ENCODE measurements around the gene FMC1. TPM values are rescaled to one million over a fixed set of nuclear protein-coding genes. Genes with fewer than 3 reads are reported as not detected.
"Not testable (repeated sequence)": the region's sequence is repeated elsewhere in the genome, so short reads cannot be mapped to it uniquely, and the experiment has no call there.

The FMC1 gene, protein sequence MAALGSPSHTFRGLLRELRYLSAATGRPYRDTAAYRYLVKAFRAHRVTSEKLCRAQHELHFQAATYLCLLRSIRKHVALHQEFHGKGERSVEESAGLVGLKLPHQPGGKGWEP
- total RNA-seq = 10 to 100 TPM in 1 of 2 donors, 1 to 10 TPM in 1; 6.8 to 11.5 TPM

- DNase-seq (ENCODE audit: low spot score in 2 of 2) = peak; percentile 80 to 87
- Mint-ChIP-seq H3K27ac (peak within 1 kb of the TSS; percentile 100), H3K9me3 (peaks cover 4 to 6% of the 10 kb centered on the region in 2 donors), H3K36me3 (peaks cover 22 to 34% of the 10 kb centered on the region in 2 donors)
- peak; percentile 68 to 69 for ATAC-seq
Observed at GRCh38 chr7:139341058-139341775, at the start of gene FMC1. Gene FMC1 (plus strand): TSS chr7:139341337. CDS start chr7:139341385, 48 bp downstream.

- Mint-ChIP-seq H3K9me3 (no peaks in the 10 kb centered on the region), H3K27ac (peak overlapping the region in 1 of 2 donors; percentile 18), H3K36me3 (peaks cover 0 to 4% of the 10 kb centered on the region in 2 donors)
- no peak for ATAC-seq
- DNase-seq (ENCODE audit: low spot score in 2 of 2) = no peak
Observed at GRCh38 chr7:139292821-139293220, 48.3 kb upstream of the FMC1 start.

- Mint-ChIP-seq H3K9me3 (no peaks in the 10 kb centered on the region), H3K36me3 (peaks cover 0 to 6% of the 10 kb centered on the region in 2 donors), H3K27ac (no peak overlapping the region)
- ATAC-seq = no peak
- DNase-seq (ENCODE audit: low spot score in 2 of 2) = no peak
Observed at GRCh38 chr7:139293534-139293933, 47.6 kb upstream of the FMC1 start.

- Mint-ChIP-seq H3K9me3 (no peaks in the 10 kb centered on the region), H3K36me3 (peaks cover 0 to 6% of the 10 kb centered on the region in 2 donors), H3K27ac (no peak overlapping the region)
- DNase-seq (ENCODE audit: low spot score in 2 of 2) (no peak), ATAC-seq (no peak)
Observed at GRCh38 chr7:139294241-139294640, 46.9 kb upstream of the FMC1 start.

GRCh38 chr7:139294951-139295575 lies 46.1 kb upstream of the FMC1 start:
- DNase-seq (ENCODE audit: low spot score in 2 of 2) = no peak
- Mint-ChIP-seq H3K36me3 (peaks cover 0 to 6% of the 10 kb centered on the region in 2 donors), H3K9me3 (no peaks in the 10 kb centered on the region), H3K27ac (no peak overlapping the region)
- no peak for ATAC-seq

GRCh38 chr7:139297795-139298194 lies 43.3 kb upstream of the FMC1 start:
- Mint-ChIP-seq H3K9me3 (no peaks in the 10 kb centered on the region), H3K36me3 (peaks cover 0 to 6% of the 10 kb centered on the region in 2 donors), H3K27ac (no peak overlapping the region)
- ATAC-seq (no peak), DNase-seq (ENCODE audit: low spot score in 2 of 2) (no peak)

GRCh38 chr7:139299296-139299695 lies 41.8 kb upstream of the FMC1 start:
- DNase-seq (ENCODE audit: low spot score in 2 of 2) (no peak), ATAC-seq (no peak)
- H3K9me3 Mint-ChIP-seq = no peaks in the 10 kb centered on the region
- H3K36me3 Mint-ChIP-seq = peaks cover 0 to 6% of the 10 kb centered on the region in 2 donors
- H3K27ac Mint-ChIP-seq = no peak overlapping the region

- DNase-seq (ENCODE audit: low spot score in 2 of 2) = no peak
- H3K9me3 Mint-ChIP-seq = no peaks in the 10 kb centered on the region
- ATAC-seq = no peak
- peaks cover 0 to 6% of the 10 kb centered on the region in 2 donors for H3K36me3 Mint-ChIP-seq
- no peak overlapping the region for H3K27ac Mint-ChIP-seq
Observed at GRCh38 chr7:139300390-139300789, 40.7 kb upstream of the FMC1 start.

GRCh38 chr7:139304517-139304916 lies 36.6 kb upstream of the FMC1 start:
- H3K9me3 Mint-ChIP-seq = peaks cover 0 to 3% of the 10 kb centered on the region in 2 donors
- peaks cover 0 to 5% of the 10 kb centered on the region in 2 donors for H3K36me3 Mint-ChIP-seq
- ATAC-seq = no peak
- H3K27ac Mint-ChIP-seq = no peak overlapping the region
- no peak for DNase-seq (ENCODE audit: low spot score in 2 of 2)

GRCh38 chr7:139317939-139318505 lies 23.1 kb upstream of the FMC1 start:
- DNase-seq (ENCODE audit: low spot score in 2 of 2) = no peak
- Mint-ChIP-seq H3K27ac (no peak overlapping the region), H3K36me3 (no peaks in the 10 kb centered on the region), H3K9me3 (no peaks in the 10 kb centered on the region)
- ATAC-seq = no peak

GRCh38 chr7:139321071-139321745 lies 19.9 kb upstream of the FMC1 start:
- ATAC-seq (no peak), DNase-seq (ENCODE audit: low spot score in 2 of 2) (no peak)
- no peaks in the 10 kb centered on the region for H3K9me3 Mint-ChIP-seq
- H3K27ac Mint-ChIP-seq = no peak overlapping the region
- H3K36me3 Mint-ChIP-seq = no peaks in the 10 kb centered on the region

- not testable (repeated sequence) for ATAC-seq; H3K27ac Mint-ChIP-seq; DNase-seq (ENCODE audit: low spot score in 2 of 2); H3K36me3 Mint-ChIP-seq; H3K9me3 Mint-ChIP-seq
Observed at GRCh38 chr7:139324709-139325108, 16.4 kb upstream of the FMC1 start.

DNA sequence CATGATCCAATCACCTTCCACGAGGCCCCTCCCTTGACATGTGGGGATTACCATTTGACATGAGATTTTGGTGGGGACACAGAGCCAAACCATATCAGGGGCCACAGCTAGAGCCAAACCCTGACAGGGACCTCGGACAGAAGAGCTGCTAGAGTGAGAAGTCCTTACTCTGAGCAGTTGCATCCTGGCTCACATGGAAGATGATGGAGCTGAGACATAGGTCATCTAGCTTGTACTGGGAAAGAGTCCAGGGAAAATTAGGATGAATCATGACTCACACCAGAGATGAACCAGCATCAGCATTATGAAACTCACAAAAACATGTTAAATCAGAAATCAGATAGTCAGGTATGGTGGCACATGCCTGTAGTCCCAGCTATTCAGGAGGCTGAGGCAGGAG lies 12.8 kb upstream of the FMC1 start:
- H3K27ac Mint-ChIP-seq = no peak overlapping the region
- ATAC-seq = no peak
- peaks cover 0 to 8% of the 10 kb centered on the region in 2 donors for H3K9me3 Mint-ChIP-seq

DNA sequence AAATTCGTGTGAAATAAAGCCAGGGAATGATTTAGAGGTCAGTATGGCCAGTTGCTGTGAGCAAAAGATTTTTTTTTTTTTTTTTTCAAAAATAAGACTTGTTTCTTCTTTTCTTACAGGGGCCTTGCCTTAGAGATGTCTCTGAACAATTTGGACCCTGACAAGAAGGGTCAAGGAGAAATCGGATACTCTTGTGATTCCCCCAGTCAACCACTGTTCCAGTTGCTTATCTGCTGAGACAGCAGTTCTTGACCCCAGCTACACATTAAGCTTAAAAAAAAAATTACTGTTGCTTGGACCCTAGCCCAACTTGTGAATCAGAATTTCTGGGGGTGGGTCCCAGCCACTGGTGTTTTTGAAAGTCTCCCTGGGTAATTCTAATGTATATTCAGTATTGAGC lies 12.0 kb upstream of the FMC1 start:
- ATAC-seq (no peak), DNase-seq (ENCODE audit: low spot score in 2 of 2) (no peak)
- Mint-ChIP-seq H3K9me3 (peaks cover 0 to 8% of the 10 kb centered on the region in 2 donors), H3K36me3 (no peaks in the 10 kb centered on the region), H3K27ac (no peak overlapping the region)

More for the DNA sequence above, 12.8 kb upstream of the FMC1 start:
- no peak for DNase-seq (ENCODE audit: low spot score in 2 of 2)
- H3K36me3 Mint-ChIP-seq = no peaks in the 10 kb centered on the region

GRCh38 chr7:139330333-139331030 lies 10.7 kb upstream of the FMC1 start:
- Mint-ChIP-seq H3K36me3 (no peaks in the 10 kb centered on the region), H3K27ac (peak overlapping the region in 1 of 2 donors; percentile 46)
- peak; percentile 54 to 90 for ATAC-seq

GRCh38 chr7:139332697-139333359 lies 8.3 kb upstream of the FMC1 start:
- ATAC-seq (no peak), DNase-seq (ENCODE audit: low spot score in 2 of 2) (no peak)
- Mint-ChIP-seq H3K9me3 (peaks cover 0 to 8% of the 10 kb centered on the region in 2 donors), H3K27ac (no peak overlapping the region), H3K36me3 (no peaks in the 10 kb centered on the region)

More at GRCh38 chr7:139330333-139331030, 10.7 kb upstream of the FMC1 start:
- no peak for DNase-seq (ENCODE audit: low spot score in 2 of 2)
- peaks cover 0 to 8% of the 10 kb centered on the region in 2 donors for H3K9me3 Mint-ChIP-seq
